ENCODE results near the gene ADM.

Gene ADM

GRCh38 chr11:10311802-10312201 lies 6.9 kb downstream of the ADM start:
- H3K27ac Mint-ChIP-seq = no peak overlapping the region
- no peaks in the 10 kb centered on the region for H3K9me3 Mint-ChIP-seq
- H3K36me3 Mint-ChIP-seq (ENCODE audit: low read depth) = no peaks in the 10 kb centered on the region
- peaks cover 22% of the 10 kb centered on the region for H3K4me1 Mint-ChIP-seq (ENCODE audit: low read depth)
- H3K4me3 Mint-ChIP-seq = no peak overlapping the region
- H3K27me3 Mint-ChIP-seq (ENCODE audit: low read depth) = peaks cover 36% of the 10 kb centered on the region

- Mint-ChIP-seq H3K4me1 (ENCODE audit: low read depth) (peaks cover 18% of the 10 kb centered on the region), H3K27me3 (ENCODE audit: low read depth) (peaks cover 20% of the 10 kb centered on the region), H3K27ac (no peak overlapping the region), H3K4me3 (no peak overlapping the region), H3K9me3 (no peaks in the 10 kb centered on the region), H3K36me3 (ENCODE audit: low read depth) (no peaks in the 10 kb centered on the region)
Observed at GRCh38 chr11:10314199-10315072, 9.6 kb downstream of the ADM start.

GRCh38 chr11:10315083-10315482 lies 10.2 kb downstream of the ADM start:
- Mint-ChIP-seq H3K27ac (no peak overlapping the region), H3K27me3 (ENCODE audit: low read depth) (peaks cover 18% of the 10 kb centered on the region), H3K9me3 (no peaks in the 10 kb centered on the region), H3K4me3 (no peak overlapping the region), H3K4me1 (ENCODE audit: low read depth) (peaks cover 15% of the 10 kb centered on the region), H3K36me3 (ENCODE audit: low read depth) (no peaks in the 10 kb centered on the region)

GRCh38 chr11:10317151-10317755 lies 12.4 kb downstream of the ADM start:
- peaks cover 14% of the 10 kb centered on the region for H3K27me3 Mint-ChIP-seq (ENCODE audit: low read depth)
- H3K9me3 Mint-ChIP-seq = no peaks in the 10 kb centered on the region
- peaks cover 13% of the 10 kb centered on the region for H3K4me1 Mint-ChIP-seq (ENCODE audit: low read depth)
- H3K36me3 Mint-ChIP-seq (ENCODE audit: low read depth) = no peaks in the 10 kb centered on the region
- no peak overlapping the region for H3K27ac Mint-ChIP-seq
- no peak overlapping the region for H3K4me3 Mint-ChIP-seq

- Mint-ChIP-seq H3K27ac (no peak overlapping the region), H3K4me1 (ENCODE audit: low read depth) (peaks cover 19% of the 10 kb centered on the region), H3K36me3 (ENCODE audit: low read depth) (no peaks in the 10 kb centered on the region), H3K4me3 (no peak overlapping the region), H3K27me3 (ENCODE audit: low read depth) (peaks cover 14% of the 10 kb centered on the region), H3K9me3 (no peaks in the 10 kb centered on the region)
Observed at GRCh38 chr11:10317776-10318526, 13.1 kb downstream of the ADM start.

GRCh38 chr11:10318527-10318802 lies 13.6 kb downstream of the ADM start:
- H3K4me3 Mint-ChIP-seq = no peak overlapping the region
- no peaks in the 10 kb centered on the region for H3K9me3 Mint-ChIP-seq
- no peaks in the 10 kb centered on the region for H3K36me3 Mint-ChIP-seq (ENCODE audit: low read depth)
- no peak overlapping the region for H3K27ac Mint-ChIP-seq
- peaks cover 16% of the 10 kb centered on the region for H3K27me3 Mint-ChIP-seq (ENCODE audit: low read depth)
- peaks cover 24% of the 10 kb centered on the region for H3K4me1 Mint-ChIP-seq (ENCODE audit: low read depth)

DNA sequence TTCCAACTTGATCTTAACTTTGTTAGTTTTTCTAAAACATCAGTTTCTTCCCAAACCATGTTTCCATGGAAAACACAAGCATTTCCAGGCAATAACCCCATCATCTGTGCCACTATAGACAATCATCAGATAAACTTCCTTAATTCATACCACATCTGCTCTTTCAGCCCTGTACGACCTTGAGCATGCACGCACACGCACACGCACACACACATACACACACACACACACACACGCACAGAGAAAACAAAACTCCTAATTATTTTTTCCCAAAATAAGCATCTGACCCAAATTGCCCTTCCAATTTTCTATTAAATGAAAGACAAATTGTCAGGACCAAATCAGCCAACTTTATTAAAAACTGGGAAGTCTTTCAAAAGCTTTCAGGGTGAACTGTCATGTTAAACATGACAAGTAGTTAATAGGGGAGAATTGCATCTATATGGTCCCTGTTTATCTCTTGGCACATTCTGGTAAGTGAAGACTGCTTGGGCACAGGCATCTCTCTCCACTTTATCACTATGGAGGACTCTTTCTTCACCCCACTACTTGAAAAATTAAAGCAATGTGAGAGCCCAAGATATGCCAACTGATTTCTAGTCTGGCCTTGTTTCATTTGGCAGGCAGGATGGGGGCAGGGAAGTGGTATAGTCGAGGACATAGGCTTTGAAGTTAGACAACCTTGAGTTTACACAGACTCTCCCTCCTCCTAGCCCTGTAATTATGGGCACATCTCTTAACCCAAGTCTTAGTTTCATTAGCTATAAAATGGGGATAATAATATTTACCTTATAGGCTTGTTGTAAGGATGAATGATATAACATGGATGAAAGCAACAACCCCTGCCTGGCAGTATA lies 15.1 kb downstream of the ADM start:
- Mint-ChIP-seq H3K36me3 (ENCODE audit: low read depth) (no peaks in the 10 kb centered on the region), H3K9me3 (no peaks in the 10 kb centered on the region), H3K27ac (no peak overlapping the region), H3K4me1 (ENCODE audit: low read depth) (peaks cover 19% of the 10 kb centered on the region), H3K27me3 (ENCODE audit: low read depth) (peaks cover 15% of the 10 kb centered on the region), H3K4me3 (no peak overlapping the region)

- no peak overlapping the region for H3K27ac Mint-ChIP-seq
- no peak overlapping the region for H3K4me3 Mint-ChIP-seq
- H3K36me3 Mint-ChIP-seq (ENCODE audit: low read depth) = no peaks in the 10 kb centered on the region
- H3K27me3 Mint-ChIP-seq (ENCODE audit: low read depth) = peaks cover 19% of the 10 kb centered on the region
- H3K9me3 Mint-ChIP-seq = no peaks in the 10 kb centered on the region
- peaks cover 19% of the 10 kb centered on the region for H3K4me1 Mint-ChIP-seq (ENCODE audit: low read depth)
Observed at GRCh38 chr11:10320736-10321465, 16.0 kb downstream of the ADM start.

- peak overlapping the region; percentile 78 for H3K27ac Mint-ChIP-seq
- no peaks in the 10 kb centered on the region for H3K9me3 Mint-ChIP-seq
- no peaks in the 10 kb centered on the region for H3K36me3 Mint-ChIP-seq (ENCODE audit: low read depth)
- peaks cover 14% of the 10 kb centered on the region for H3K27me3 Mint-ChIP-seq (ENCODE audit: low read depth)
- peaks cover 19% of the 10 kb centered on the region for H3K4me1 Mint-ChIP-seq (ENCODE audit: low read depth)
- no peak overlapping the region for H3K4me3 Mint-ChIP-seq
Observed at GRCh38 chr11:10322401-10322800, 17.5 kb downstream of the ADM start.

DNA sequence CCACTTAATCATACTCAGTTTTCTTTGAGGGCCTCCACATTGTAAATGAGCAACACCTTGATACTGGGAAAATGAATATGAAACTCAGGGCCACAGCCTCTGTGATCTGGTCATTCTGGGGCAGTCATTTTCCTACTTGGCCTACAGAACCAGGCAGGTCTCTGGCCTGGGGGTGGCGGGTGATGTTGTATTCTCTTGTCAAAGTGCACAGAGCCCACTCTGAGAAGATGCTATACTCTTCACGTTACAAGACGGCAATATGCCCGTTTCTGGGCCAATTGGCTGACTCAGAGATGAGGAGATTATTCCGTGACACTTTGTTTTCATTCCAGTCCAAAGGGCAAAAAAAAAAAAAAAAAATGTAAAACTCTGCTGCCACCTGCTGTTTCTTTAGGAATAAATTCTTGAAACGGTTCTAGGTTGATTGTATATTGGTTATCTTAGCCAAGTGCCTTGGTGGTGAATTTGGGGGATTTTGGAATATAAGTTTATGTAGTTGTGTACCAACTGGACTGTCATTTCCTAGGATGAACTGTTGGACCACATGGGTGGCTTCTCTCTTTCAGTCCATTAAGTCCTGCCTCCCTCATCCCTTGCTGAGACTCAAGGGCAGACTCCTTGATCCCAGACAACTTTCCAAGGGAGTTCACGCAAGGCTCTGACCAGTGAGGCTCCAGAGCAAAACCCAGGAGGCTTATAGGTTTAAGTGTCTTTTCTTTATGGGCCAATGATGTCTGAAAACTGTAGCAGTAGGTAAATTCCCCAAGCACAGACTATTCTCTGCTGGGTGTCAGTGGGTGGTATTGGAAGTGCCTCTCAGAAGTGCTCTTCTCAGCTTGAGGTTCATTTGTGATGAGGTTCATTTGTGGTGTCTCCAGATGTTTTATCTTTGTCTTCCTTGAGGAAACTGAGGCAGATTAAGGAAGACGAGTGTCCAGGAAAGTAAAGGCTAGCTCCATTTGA lies 18.2 kb downstream of the ADM start:
- Mint-ChIP-seq H3K4me3 (no peak overlapping the region), H3K9me3 (no peaks in the 10 kb centered on the region), H3K36me3 (ENCODE audit: low read depth) (no peaks in the 10 kb centered on the region), H3K27me3 (ENCODE audit: low read depth) (peaks cover 14% of the 10 kb centered on the region), H3K4me1 (ENCODE audit: low read depth) (peaks cover 14% of the 10 kb centered on the region), H3K27ac (peak overlapping the region; percentile 78)

- Mint-ChIP-seq H3K27ac (no peak overlapping the region), H3K4me3 (no peak overlapping the region)
Observed at GRCh38 chr11:10323793-10324170, 18.9 kb downstream of the ADM start.

GRCh38 chr11:10324474-10324873 lies 19.6 kb downstream of the ADM start:
- no peaks in the 10 kb centered on the region for H3K9me3 Mint-ChIP-seq
- H3K36me3 Mint-ChIP-seq (ENCODE audit: low read depth) = no peaks in the 10 kb centered on the region
- no peak overlapping the region for H3K27ac Mint-ChIP-seq
- peaks cover 12% of the 10 kb centered on the region for H3K4me1 Mint-ChIP-seq (ENCODE audit: low read depth)
- peaks cover 14% of the 10 kb centered on the region for H3K27me3 Mint-ChIP-seq (ENCODE audit: low read depth)
- H3K4me3 Mint-ChIP-seq = no peak overlapping the region

More at GRCh38 chr11:10323793-10324170, 18.9 kb downstream of the ADM start:
- Mint-ChIP-seq H3K4me1 (ENCODE audit: low read depth) (peaks cover 12% of the 10 kb centered on the region), H3K36me3 (ENCODE audit: low read depth) (no peaks in the 10 kb centered on the region), H3K27me3 (ENCODE audit: low read depth) (peaks cover 14% of the 10 kb centered on the region), H3K9me3 (no peaks in the 10 kb centered on the region)
